ENCODE results near the gene ADRM1. TPM values are rescaled to one million over a fixed set of nuclear protein-coding genes. Genes with fewer than 3 reads are reported as not detected.
A peak's percentile ranks its signal among the peaks of the same experiment; 100 is the strongest.

The ADRM1 gene
- total RNA-seq, 1 experiment from 2014 or later: 127 TPM

- no peak overlapping the region for H3K4me3 Mint-ChIP-seq (ENCODE audit: unreplicated experiment)
- no peak for TF ChIP-seq CTCF (IDR thresholded peaks at IDR 0.05; ENCODE audit: unreplicated experiment)
- POLR2A ChIA-PET: interaction anchor here (0.6 to 4.1 kb wide), 4 partner anchors 9 to 48 kb away, joined by 3 to 16 read pairs (median 3); no protein-coding TSS in a partner anchor
- no TSS peak for BruUV-seq (replicated peaks)
- no peaks in the 10 kb centered on the region for H3K27me3 Mint-ChIP-seq (ENCODE audit: insufficient read depth, unreplicated experiment)
- no peak for DNase-seq (ENCODE audit: unreplicated experiment)
- CTCF ChIA-PET: interaction anchor here (0.7 kb wide), 1 partner anchor 40 kb away, joined by 4 read pairs; no protein-coding TSS in a partner anchor
- intact Hi-C loops (cut with micrococcal nuclease): no loop called here
- no peak overlapping the region for H3K27ac Mint-ChIP-seq (ENCODE audit: low read depth, unreplicated experiment)
- peaks cover 77% of the 10 kb centered on the region for H3K36me3 Mint-ChIP-seq (ENCODE audit: insufficient read depth, unreplicated experiment)
- H3K4me1 Mint-ChIP-seq (ENCODE audit: insufficient read depth, unreplicated experiment): no peaks in the 10 kb centered on the region
- H3K9me3 Mint-ChIP-seq (ENCODE audit: unreplicated experiment): no peaks in the 10 kb centered on the region
These were observed 28.6 kb downstream of the ADRM1 start for GRCh38 chr20:62331347-62331746.

GRCh38 chr20:62332421-62332820, 29.6 kb downstream of the ADRM1 start:
- no TSS peak for BruUV-seq (replicated peaks)
- H3K4me3 Mint-ChIP-seq (ENCODE audit: unreplicated experiment): no peak overlapping the region
- TF ChIP-seq CTCF (IDR thresholded peaks at IDR 0.05; ENCODE audit: unreplicated experiment): no peak
- intact Hi-C loops (cut with micrococcal nuclease): no loop called here
- CTCF ChIA-PET: interaction anchor here (0.7 to 1.1 kb wide), 3 partner anchors 18 to 23 kb away, joined by 3 to 4 read pairs (median 4); no protein-coding TSS in a partner anchor
- H3K9me3 Mint-ChIP-seq (ENCODE audit: unreplicated experiment): no peaks in the 10 kb centered on the region
- POLR2A ChIA-PET: interaction anchor here (1.0 to 1.5 kb wide), 3 partner anchors 13 to 26 kb away, joined by 3 to 4 read pairs (median 3); no protein-coding TSS in a partner anchor
- H3K27ac Mint-ChIP-seq (ENCODE audit: low read depth, unreplicated experiment): no peak overlapping the region
- H3K36me3 Mint-ChIP-seq (ENCODE audit: insufficient read depth, unreplicated experiment): peaks cover 77% of the 10 kb centered on the region
- DNase-seq (ENCODE audit: unreplicated experiment): no peak
- no peaks in the 10 kb centered on the region for H3K27me3 Mint-ChIP-seq (ENCODE audit: insufficient read depth, unreplicated experiment)
- no peaks in the 10 kb centered on the region for H3K4me1 Mint-ChIP-seq (ENCODE audit: insufficient read depth, unreplicated experiment)

GRCh38 chr20:62332989-62333819, 30.4 kb downstream of the ADRM1 start:
- CTCF ChIA-PET: interaction anchor here (0.6 to 1.1 kb wide), 3 partner anchors 18 to 29 kb away, joined by 3 to 4 read pairs (median 4); no protein-coding TSS in a partner anchor
- intact Hi-C loops (cut with micrococcal nuclease): no loop called here
- H3K9me3 Mint-ChIP-seq (ENCODE audit: unreplicated experiment): no peaks in the 10 kb centered on the region
- TSS peak; percentile 47 for BruUV-seq (replicated peaks)
- no peak for DNase-seq (ENCODE audit: unreplicated experiment)
- H3K4me1 Mint-ChIP-seq (ENCODE audit: insufficient read depth, unreplicated experiment): no peaks in the 10 kb centered on the region
- no peaks in the 10 kb centered on the region for H3K27me3 Mint-ChIP-seq (ENCODE audit: insufficient read depth, unreplicated experiment)
- H3K27ac Mint-ChIP-seq (ENCODE audit: low read depth, unreplicated experiment): no peak overlapping the region
- POLR2A ChIA-PET: interaction anchor here (0.7 to 1.5 kb wide), 4 partner anchors 10 to 45 kb away, joined by 3 to 4 read pairs (median 3); no protein-coding TSS in a partner anchor
- peaks cover 76% of the 10 kb centered on the region for H3K36me3 Mint-ChIP-seq (ENCODE audit: insufficient read depth, unreplicated experiment)
- H3K4me3 Mint-ChIP-seq (ENCODE audit: unreplicated experiment): no peak overlapping the region
- TF ChIP-seq CTCF (IDR thresholded peaks at IDR 0.05; ENCODE audit: unreplicated experiment): no peak

- no peaks in the 10 kb centered on the region for H3K9me3 Mint-ChIP-seq (ENCODE audit: unreplicated experiment)
- DNase-seq (ENCODE audit: unreplicated experiment): no peak
- CTCF ChIA-PET: interaction anchor here (0.5 to 1.0 kb wide), 4 partner anchors 9 to 33 kb away, joined by 3 to 5 read pairs (median 4); no protein-coding TSS in a partner anchor
- no peaks in the 10 kb centered on the region for H3K27me3 Mint-ChIP-seq (ENCODE audit: insufficient read depth, unreplicated experiment)
- intact Hi-C loops (cut with micrococcal nuclease): no loop called here
- BruUV-seq (replicated peaks): no TSS peak
- no peak overlapping the region for H3K4me3 Mint-ChIP-seq (ENCODE audit: unreplicated experiment)
- H3K4me1 Mint-ChIP-seq (ENCODE audit: insufficient read depth, unreplicated experiment): no peaks in the 10 kb centered on the region
- POLR2A ChIA-PET: interaction anchor here (0.7 kb wide), 2 partner anchors 10 to 44 kb away, joined by 3 read pairs; no protein-coding TSS in a partner anchor
- H3K27ac Mint-ChIP-seq (ENCODE audit: low read depth, unreplicated experiment): no peak overlapping the region
- TF ChIP-seq CTCF (IDR thresholded peaks at IDR 0.05; ENCODE audit: unreplicated experiment): no peak
- H3K36me3 Mint-ChIP-seq (ENCODE audit: insufficient read depth, unreplicated experiment): peaks cover 76% of the 10 kb centered on the region
These were observed 31.2 kb downstream of the ADRM1 start for GRCh38 chr20:62333820-62334595.

Data from MCF 10A (cell line).